Measurements from ENCODE around the gene RPF1. TPM values are rescaled to one million over a fixed set of nuclear protein-coding genes. Genes with fewer than 3 reads are reported as not detected.
"Not testable (repeated sequence)": the region's sequence is repeated elsewhere in the genome, so short reads cannot be mapped to it uniquely, and the experiment has no call there.

The RPF1 gene
- total RNA-seq, 2 donors from 2014 or later = 31.6 to 34.0 TPM

DNA sequence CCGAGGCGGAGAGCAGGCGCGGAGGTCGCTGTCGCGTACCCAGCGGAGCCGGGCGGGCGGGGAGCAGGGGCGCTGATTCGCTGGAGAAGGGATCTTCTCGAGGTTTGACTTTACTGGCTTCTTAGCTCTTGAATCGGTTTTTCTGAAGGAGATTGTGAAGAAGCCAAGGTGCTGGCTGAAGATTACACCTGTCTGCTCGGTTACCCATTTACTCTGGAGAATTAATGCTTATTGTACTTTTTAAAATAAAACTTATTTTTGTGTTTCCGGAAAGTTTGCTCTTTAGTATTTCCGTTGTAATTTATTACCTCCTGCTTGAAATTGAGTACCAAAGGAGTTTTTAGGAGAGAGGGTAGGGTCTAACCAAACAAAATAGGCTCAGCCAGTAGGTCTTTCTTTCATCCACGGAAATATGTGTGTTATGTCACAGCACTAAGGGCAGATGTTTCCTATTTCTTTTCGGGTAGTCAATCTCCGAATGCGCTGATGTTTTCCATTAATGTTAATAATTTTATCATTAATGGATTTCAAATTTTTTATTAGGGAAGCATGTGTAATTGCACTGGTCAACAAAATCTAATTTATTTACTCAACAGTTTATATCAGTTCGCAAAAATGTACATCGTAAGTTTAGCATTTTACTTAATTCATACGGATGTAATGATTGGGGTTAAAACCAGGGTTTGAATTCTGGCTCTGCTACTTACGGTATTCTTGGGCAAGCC, 27.8 kb downstream of the RPF1 start:
- peaks cover 13% of the 10 kb centered on the region for H3K36me3 ChIP-seq (ENCODE audit: control insufficient read depth, insufficient read depth, low read length)
- no peaks in the 10 kb centered on the region for H3K4me1 ChIP-seq (ENCODE audit: control insufficient read depth, insufficient read depth, low read length)
- peaks cover 12% of the 10 kb centered on the region for H3K36me3 Mint-ChIP-seq (ENCODE audit: low read depth)
- no peak for DNase-seq
- H3K4me3 ChIP-seq (ENCODE audit: low read length) = peak overlapping the region; percentile 100
- H3K9me3 Mint-ChIP-seq = peaks cover 12% of the 10 kb centered on the region
- TF ChIP-seq, protein P1, sequence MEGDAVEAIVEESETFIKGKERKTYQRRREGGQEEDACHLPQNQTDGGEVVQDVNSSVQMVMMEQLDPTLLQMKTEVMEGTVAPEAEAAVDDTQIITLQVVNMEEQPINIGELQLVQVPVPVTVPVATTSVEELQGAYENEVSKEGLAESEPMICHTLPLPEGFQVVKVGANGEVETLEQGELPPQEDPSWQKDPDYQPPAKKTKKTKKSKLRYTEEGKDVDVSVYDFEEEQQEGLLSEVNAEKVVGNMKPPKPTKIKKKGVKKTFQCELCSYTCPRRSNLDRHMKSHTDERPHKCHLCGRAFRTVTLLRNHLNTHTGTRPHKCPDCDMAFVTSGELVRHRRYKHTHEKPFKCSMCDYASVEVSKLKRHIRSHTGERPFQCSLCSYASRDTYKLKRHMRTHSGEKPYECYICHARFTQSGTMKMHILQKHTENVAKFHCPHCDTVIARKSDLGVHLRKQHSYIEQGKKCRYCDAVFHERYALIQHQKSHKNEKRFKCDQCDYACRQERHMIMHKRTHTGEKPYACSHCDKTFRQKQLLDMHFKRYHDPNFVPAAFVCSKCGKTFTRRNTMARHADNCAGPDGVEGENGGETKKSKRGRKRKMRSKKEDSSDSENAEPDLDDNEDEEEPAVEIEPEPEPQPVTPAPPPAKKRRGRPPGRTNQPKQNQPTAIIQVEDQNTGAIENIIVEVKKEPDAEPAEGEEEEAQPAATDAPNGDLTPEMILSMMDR (conservative IDR thresholded peaks at IDR 0.05) = no peak
- peaks cover 18% of the 10 kb centered on the region for H3K4me1 Mint-ChIP-seq
- H3K4me3 Mint-ChIP-seq = peak overlapping the region; percentile 86
- H3K27ac ChIP-seq (ENCODE audit: low read depth, low read length) = peak overlapping the region; percentile 92
- peaks cover 16% of the 10 kb centered on the region for H3K9me3 ChIP-seq (ENCODE audit: control insufficient read depth, low read length)
- H3K27me3 Mint-ChIP-seq (ENCODE audit: insufficient read depth) = peaks cover 2% of the 10 kb centered on the region
- peak overlapping the region; percentile 97 for H3K27ac Mint-ChIP-seq
- no peaks in the 10 kb centered on the region for H3K27me3 ChIP-seq (ENCODE audit: control insufficient read depth, insufficient read depth, low read length, poor library complexity, severe bottlenecking)
- H3K9ac ChIP-seq (ENCODE audit: extremely low read depth, low read length, poor library complexity, severe bottlenecking) = peak overlapping the region; percentile 80
- 14 to 53% methylated on average over 5 to 23 of the region's 26 CpGs for WGBS, 2 experiments (ENCODE audit: insufficient coverage in 1 of 2, insufficient read length in 1 of 2)

GRCh38 chr1:84507887-84508286, 28.8 kb downstream of the RPF1 start:
- DNase-seq; H3K36me3 ChIP-seq (ENCODE audit: control insufficient read depth, insufficient read depth, low read length); H3K36me3 Mint-ChIP-seq (ENCODE audit: low read depth); H3K27ac ChIP-seq (ENCODE audit: low read depth, low read length); H3K27ac Mint-ChIP-seq; H3K27me3 Mint-ChIP-seq (ENCODE audit: insufficient read depth); H3K9ac ChIP-seq (ENCODE audit: extremely low read depth, low read length, poor library complexity, severe bottlenecking); H3K27me3 ChIP-seq (ENCODE audit: control insufficient read depth, insufficient read depth, low read length, poor library complexity, severe bottlenecking); H3K4me3 Mint-ChIP-seq; H3K4me1 ChIP-seq (ENCODE audit: control insufficient read depth, insufficient read depth, low read length): not testable (repeated sequence)
- Mint-ChIP-seq H3K4me1 (peaks cover 18% of the 10 kb centered on the region), H3K9me3 (peaks cover 12% of the 10 kb centered on the region)
- peaks cover 16% of the 10 kb centered on the region for H3K9me3 ChIP-seq (ENCODE audit: control insufficient read depth, low read length)
- peak overlapping the region; percentile 100 for H3K4me3 ChIP-seq (ENCODE audit: low read length)
- WGBS, 2 experiments (ENCODE audit: insufficient coverage in 1 of 2, insufficient read length in 1 of 2) = 94 to 96% methylated on average over 12 to 14 of the region's 14 CpGs

DNA sequence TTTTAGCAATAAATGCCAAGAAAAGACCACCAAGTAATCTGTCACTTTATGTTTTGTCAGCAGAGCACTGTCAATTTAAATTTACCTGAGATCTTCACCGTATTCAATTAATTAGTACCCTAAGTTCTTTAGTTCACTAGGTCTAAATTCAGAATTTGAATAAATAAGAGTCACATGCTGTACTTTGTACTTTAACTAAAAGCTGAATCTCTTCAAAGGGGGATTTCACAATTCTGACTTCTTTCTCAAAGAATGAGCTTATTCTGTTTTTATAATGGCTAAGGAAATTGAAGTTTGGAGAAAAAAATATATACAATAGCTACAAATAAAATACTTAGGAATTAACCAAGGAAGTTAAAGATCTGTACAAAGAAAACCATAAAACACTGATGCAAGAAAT, 29.4 kb downstream of the RPF1 start:
- peaks cover 15% of the 10 kb centered on the region for H3K4me1 Mint-ChIP-seq
- TF ChIP-seq, protein P1 (conservative IDR thresholded peaks at IDR 0.05) = no peak
- Histone ChIP-seq H3K27ac (ENCODE audit: low read depth, low read length) (no peak overlapping the region), H3K9ac (ENCODE audit: extremely low read depth, low read length, poor library complexity, severe bottlenecking) (no peak overlapping the region), H3K27me3 (ENCODE audit: control insufficient read depth, insufficient read depth, low read length, poor library complexity, severe bottlenecking) (no peaks in the 10 kb centered on the region), H3K9me3 (ENCODE audit: control insufficient read depth, low read length) (peaks cover 16% of the 10 kb centered on the region), H3K4me1 (ENCODE audit: control insufficient read depth, insufficient read depth, low read length) (no peaks in the 10 kb centered on the region), H3K4me3 (ENCODE audit: low read length) (no peak overlapping the region), H3K36me3 (ENCODE audit: control insufficient read depth, insufficient read depth, low read length) (peaks cover 1% of the 10 kb centered on the region)
- peaks cover 12% of the 10 kb centered on the region for H3K9me3 Mint-ChIP-seq
- DNase-seq = no peak
- no peak overlapping the region for H3K27ac Mint-ChIP-seq
- no peak overlapping the region for H3K4me3 Mint-ChIP-seq
- peaks cover 6% of the 10 kb centered on the region for H3K36me3 Mint-ChIP-seq (ENCODE audit: low read depth)
- peaks cover 2% of the 10 kb centered on the region for H3K27me3 Mint-ChIP-seq (ENCODE audit: insufficient read depth)
- 100% methylated on average over 1 of the region's 1 CpG; no CpG with 5 or more reads in 1 of the 2 experiments for WGBS, 2 experiments (ENCODE audit: insufficient coverage in 1 of 2, insufficient read length in 1 of 2)

Data from endodermal cell (in vitro differentiated cells).